SH-SY5Y (cell line): Measurements from ENCODE around the gene TLR4.

Experiments
- GATA2 ChIP-seq: IDR thresholded peaks from 2 replicates; pipeline ENCODE4 v1.6.1; 2011; ENCODE audit warnings: mild to moderate bottlenecking, low read depth, low read length
- GATA3 ChIP-seq: IDR thresholded peaks from 2 replicates; pipeline ENCODE4 v1.6.1; 2011; ENCODE audit warnings: low read depth, mild to moderate bottlenecking, low read length, moderate library complexity

GRCh38 chr9:117703537-117703936 lies 666 bp upstream of the TLR4 start:
- no peak for TF ChIP-seq GATA2
- TF ChIP-seq GATA3 = no peak
